Fibroblast of villous mesenchyme (primary cell): Measurements from ENCODE around the gene RAD51D. TPM values are rescaled to one million over a fixed set of nuclear protein-coding genes. Genes with fewer than 3 reads are reported as not detected.
A peak's percentile ranks its signal among the peaks of the same experiment; 100 is the strongest.
"Not testable (repeated sequence)": the region's sequence is repeated elsewhere in the genome, so short reads cannot be mapped to it uniquely, and the experiment has no call there.

Experiments
- DNase-seq: peaks from one replicate; pipeline ENCODE4 v3.0.0-alpha.2; 2010; ENCODE audit warnings: low read depth
- H3K4me3 ChIP-seq: 2 replicates; pipeline ENCODE4 v1.5.1; 2011; ENCODE audit warnings: low read depth, mild to moderate bottlenecking, low read length
- CTCF ChIP-seq: IDR thresholded peaks from 2 replicates; pipeline ENCODE4 v1.5.1; 2012; ENCODE audit warnings: low read depth, mild to moderate bottlenecking, low read length; ENCODE audit not compliant: insufficient read depth
- small RNA-seq: library from RNA; depleted of rRNA; stranded (forward); fragments of <200 nt; gene quantifications from one replicate; pipeline ENCODE3, GENCODE V24; 2012
- total RNA-seq: library from RNA; depleted of rRNA; stranded (reverse); fragments of >200 nt; gene quantifications from 2 replicates; pipeline ENCODE4 v1.2.3, GENCODE V29; 2012

RAD51D gene
- total RNA-seq, 1 donor: 8.6 TPM

- peak overlapping the region; percentile 2 for H3K4me3 ChIP-seq
- DNase-seq: peak; percentile 75
- no peak for TF ChIP-seq CTCF
Observed at GRCh38 chr17:35051183-35051578, 68.5 kb downstream of the RAD51D start.

- no peak overlapping the region for H3K4me3 ChIP-seq
- DNase-seq: no peak
- TF ChIP-seq CTCF: no peak
Observed at GRCh38 chr17:35050170-35050569, 69.5 kb downstream of the RAD51D start.

- no peak overlapping the region for H3K4me3 ChIP-seq
- DNase-seq: no peak
- no peak for TF ChIP-seq CTCF
Observed at GRCh38 chr17:35048685-35049379, 70.8 kb downstream of the RAD51D start.

- DNase-seq: no peak
- no peak overlapping the region for H3K4me3 ChIP-seq
Observed at GRCh38 chr17:35046740-35047283, 72.8 kb downstream of the RAD51D start.

GRCh38 chr17:35046245-35046644, 73.4 kb downstream of the RAD51D start:
- TF ChIP-seq CTCF: no peak
- no peak overlapping the region for H3K4me3 ChIP-seq
- no peak for DNase-seq

More at GRCh38 chr17:35046740-35047283, 72.8 kb downstream of the RAD51D start:
- no peak for TF ChIP-seq CTCF

GRCh38 chr17:35045458-35045979, 74.1 kb downstream of the RAD51D start:
- H3K4me3 ChIP-seq, DNase-seq: not testable (repeated sequence)

GRCh38 chr17:35044181-35044580, 75.5 kb downstream of the RAD51D start:
- TF ChIP-seq CTCF: no peak
- no peak for DNase-seq
- no peak overlapping the region for H3K4me3 ChIP-seq

Small RNA genes within 50 kb of the gene (small RNA-seq; reads per million reads assigned to genes)
- gene AC004223.1: 0.28 reads per million
- not detected for gene RNU6-840P

Other genes starting within 250 kb of the RAD51D start
- gene CCT6B, start 158.4 kb downstream of the RAD51D start, total RNA-seq: 1.3 and 2.3 TPM in 2 replicates
- 11.6 and 13.0 TPM in 2 replicates for gene ZNF830, start 158.3 kb downstream of the RAD51D start, total RNA-seq
- gene LIG3, start 139.3 kb downstream of the RAD51D start, total RNA-seq: 41.6 and 59.6 TPM in 2 replicates
- gene RFFL, start 56.2 kb downstream of the RAD51D start, total RNA-seq: 11.9 and 15.1 TPM in 2 replicates
- gene FNDC8, start 1.8 kb upstream of the RAD51D start, total RNA-seq: not detected in 2 replicates
- 13.8 and 16.1 TPM in 2 replicates for gene NLE1, start 22.4 kb upstream of the RAD51D start, total RNA-seq
- not detected in 2 replicates for gene UNC45B, start 28.0 kb upstream of the RAD51D start, total RNA-seq
- not detected in 2 replicates for gene SLC35G3, start 74.5 kb upstream of the RAD51D start, total RNA-seq
- 65.1 and 67.8 TPM in 2 replicates for gene SLFN5, start 123.2 kb upstream of the RAD51D start, total RNA-seq